GM21529 (cell line): ENCODE measurements around the gene CPLX4.

Experiments
- ATAC-seq: cut with Tn5 transposase; IDR thresholded peaks from one replicate; pipeline ENCODE4 v1.9.1; 2021; ENCODE audit not compliant: unreplicated experiment

The CPLX4 gene

GRCh38 chr18:59318460-59319050 is at the start of gene CPLX4:
TSS of gene CPLX4 (minus strand) at chr18:59318649. CDS start at chr18:59318462, 187 bp downstream.
- ATAC-seq = no peak

GRCh38 chr18:59360381-59360780 is 41.9 kb upstream of the CPLX4 start:
- no peak for ATAC-seq

- ATAC-seq = peak; percentile 21
These were observed 41.1 kb upstream of the CPLX4 start for GRCh38 chr18:59359576-59359952.

GRCh38 chr18:59358712-59359575 is 40.5 kb upstream of the CPLX4 start, which contains the start of gene LMAN1:
TSS of gene LMAN1 (minus strand) at chr18:59359265. CDS start at chr18:59359244, 21 bp downstream.
- peak; percentile 92 for ATAC-seq

GRCh38 chr18:59358414-59358711 is 39.9 kb upstream of the CPLX4 start:
- no peak for ATAC-seq

DNA sequence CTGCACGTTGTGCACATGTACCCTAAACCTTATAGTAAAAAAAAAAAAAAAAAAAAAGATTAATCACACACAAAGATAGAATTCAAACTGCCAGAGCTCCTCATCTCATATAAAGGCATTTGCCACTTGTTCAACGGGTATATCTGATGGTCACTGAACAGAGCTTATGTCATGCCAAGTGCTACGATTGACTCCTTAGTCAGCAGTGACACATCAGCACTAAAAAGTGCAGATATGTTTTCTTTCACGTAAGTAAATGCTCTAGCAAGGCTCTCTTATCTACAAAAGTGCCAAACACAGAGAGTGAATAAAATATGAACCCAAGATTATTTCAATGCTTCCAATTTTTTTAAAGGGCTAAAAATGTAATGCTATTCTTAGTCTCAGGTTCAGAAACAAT is 39.5 kb upstream of the CPLX4 start:
- ATAC-seq = no peak

DNA sequence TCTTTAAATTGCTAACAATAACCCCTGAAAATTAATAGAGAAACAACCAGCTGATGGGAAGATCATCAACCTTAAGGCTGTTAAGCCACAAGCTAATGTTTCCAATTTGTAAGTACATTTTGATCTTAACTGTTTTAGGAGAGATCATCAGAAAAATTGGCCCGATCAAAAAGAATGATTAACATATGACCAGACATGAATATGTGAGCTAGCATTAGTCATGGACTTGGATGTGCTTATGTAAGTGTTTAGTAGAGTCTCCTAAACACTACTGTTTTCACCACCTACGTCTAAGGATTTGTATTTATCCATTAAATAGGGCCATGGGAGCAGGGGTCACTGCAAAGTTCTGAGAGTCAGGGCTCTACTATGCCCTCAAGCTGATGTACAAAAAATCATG is 36.3 kb upstream of the CPLX4 start:
- no peak for ATAC-seq

- no peak for ATAC-seq
These were observed 34.7 kb upstream of the CPLX4 start for GRCh38 chr18:59353079-59353680.

- no peak for ATAC-seq
These were observed 33.9 kb upstream of the CPLX4 start for GRCh38 chr18:59352250-59352855.

GRCh38 chr18:59345556-59345955 is 27.1 kb upstream of the CPLX4 start:
- no peak for ATAC-seq

DNA sequence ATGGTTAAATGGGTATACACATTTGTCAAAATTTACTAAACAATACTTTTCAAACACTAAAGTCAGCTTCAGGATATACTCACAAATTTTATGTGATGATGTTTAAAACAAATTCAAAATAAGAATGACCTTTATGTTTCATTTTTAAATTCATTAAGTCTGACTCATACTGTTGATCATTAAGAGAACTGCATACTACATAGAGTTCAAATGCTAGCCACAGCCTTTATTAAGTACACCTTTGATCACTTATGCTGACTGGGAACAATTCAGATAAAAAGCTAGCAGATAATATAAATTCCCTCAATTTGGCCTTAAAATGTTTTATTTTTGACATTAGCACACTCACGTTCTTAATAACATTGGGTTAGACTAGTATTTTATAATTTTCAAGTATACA is 26.5 kb upstream of the CPLX4 start:
- no peak for ATAC-seq

GRCh38 chr18:59343926-59344325 is 25.5 kb upstream of the CPLX4 start:
- no peak for ATAC-seq

GRCh38 chr18:59340817-59341216 is 22.4 kb upstream of the CPLX4 start:
- ATAC-seq = no peak

DNA sequence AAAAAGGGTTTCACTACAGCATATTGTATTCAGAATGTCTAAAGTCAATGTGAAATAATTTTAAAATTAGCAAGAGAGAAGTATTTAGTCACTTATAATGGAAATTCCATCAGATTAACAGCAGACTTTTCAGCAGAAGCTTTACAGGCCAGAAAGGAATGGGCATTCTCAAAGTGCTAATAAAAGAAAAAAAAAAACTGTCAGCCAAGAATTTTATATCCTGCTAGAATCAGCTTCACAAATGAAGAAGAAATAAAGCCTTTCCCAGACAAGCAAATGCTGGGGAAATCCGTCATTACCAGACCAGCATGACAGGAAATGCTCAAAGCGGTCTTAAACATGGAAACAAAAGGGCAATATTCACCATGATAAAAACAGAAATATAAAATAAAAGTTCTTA is 21.9 kb upstream of the CPLX4 start:
- no peak for ATAC-seq

DNA sequence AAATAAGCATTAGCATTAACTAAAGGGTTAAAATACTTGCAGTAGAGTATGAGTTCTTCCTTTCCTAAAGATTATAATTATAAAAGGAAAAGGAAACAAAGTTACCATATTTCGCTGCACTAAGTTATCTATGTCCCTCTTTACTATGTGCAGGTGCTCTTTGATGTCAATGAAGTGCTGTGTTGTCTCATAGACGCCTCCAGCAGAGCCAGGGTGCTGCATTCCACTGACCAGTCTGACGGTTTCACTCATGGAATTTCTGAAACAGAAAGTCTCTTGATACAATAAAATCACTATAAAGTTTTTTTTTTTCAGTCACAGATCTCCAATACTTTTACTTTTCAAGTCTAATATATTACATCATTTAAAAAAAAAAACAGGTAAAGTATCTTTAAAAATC is 14.5 kb upstream of the CPLX4 start:
- ATAC-seq = no peak

- no peak for ATAC-seq
These were observed 10.2 kb upstream of the CPLX4 start for GRCh38 chr18:59328683-59329082.

DNA sequence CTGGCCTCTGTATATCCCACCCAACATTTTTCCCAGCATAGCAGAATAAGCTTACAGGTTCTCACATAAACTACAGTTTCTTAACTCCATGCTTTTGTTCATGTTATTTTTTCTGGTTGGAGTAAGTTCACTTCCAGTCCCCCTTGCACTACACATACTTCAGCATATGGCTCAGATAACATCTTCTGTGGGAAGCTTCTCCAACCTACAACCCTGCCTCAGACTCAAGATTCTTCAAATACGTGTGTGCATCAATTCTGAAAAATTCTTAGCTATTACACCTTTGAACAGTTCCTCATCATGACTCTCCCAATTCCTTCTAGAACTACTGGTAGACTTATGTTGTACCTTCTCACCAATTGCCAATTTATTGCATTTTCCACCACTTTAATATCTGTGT is 7.5 kb upstream of the CPLX4 start:
- ATAC-seq = no peak

GRCh38 chr18:59324623-59324971 is 6.1 kb upstream of the CPLX4 start:
- no peak for ATAC-seq

DNA sequence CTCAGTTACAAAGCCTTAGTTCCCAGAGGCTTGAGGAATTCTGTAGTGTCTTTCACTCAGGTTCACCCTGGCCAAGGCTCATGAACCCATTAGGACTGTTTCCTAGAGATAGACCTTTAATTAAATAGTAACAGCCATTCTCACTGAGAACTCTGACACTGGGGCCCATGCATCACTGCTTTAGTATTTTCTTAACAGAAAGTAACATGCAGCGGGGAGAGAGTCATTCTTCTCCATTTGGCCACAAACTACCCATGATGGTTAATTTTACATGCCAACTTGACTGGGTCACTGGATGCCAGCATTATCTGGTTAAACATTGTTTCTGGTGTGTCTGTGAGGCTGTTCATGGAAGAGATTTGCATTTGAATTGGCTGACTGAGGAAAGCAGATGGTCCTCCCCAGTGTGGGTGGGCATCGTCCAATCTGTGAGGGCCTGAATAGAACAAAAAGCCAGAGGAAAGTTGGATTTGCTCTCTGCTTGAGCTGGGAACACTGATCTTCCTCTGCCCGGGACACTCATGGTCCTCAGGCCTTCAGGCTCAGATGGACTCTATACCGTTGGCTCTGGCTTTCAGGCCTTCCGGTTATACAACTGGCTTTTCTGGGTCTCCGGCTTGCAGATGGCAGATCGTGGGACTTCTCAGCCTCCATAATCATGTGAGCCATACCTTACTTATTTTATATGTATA is 5.6 kb upstream of the CPLX4 start:
- no peak for ATAC-seq

GRCh38 chr18:59311631-59312030 is 6.8 kb downstream of the CPLX4 start:
- no peak for ATAC-seq

DNA sequence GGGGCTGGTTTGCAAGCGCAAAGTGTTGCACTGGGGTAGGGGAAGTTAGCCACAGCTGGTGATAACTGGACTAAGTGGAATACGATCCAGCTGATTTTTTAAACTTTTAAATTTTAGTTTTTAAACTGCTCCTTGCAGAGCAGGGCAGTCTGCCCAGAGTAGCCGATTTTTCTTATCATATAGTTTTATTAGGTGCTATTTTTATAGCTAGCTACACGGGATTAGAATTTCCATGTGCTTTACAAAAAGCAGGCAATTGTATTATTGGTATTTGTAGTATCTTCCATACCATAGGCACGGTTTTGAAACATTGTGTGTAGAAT is 9.6 kb downstream of the CPLX4 start:
- no peak for ATAC-seq
